Measurements from ENCODE around the gene TIMM21. TPM values are rescaled to one million over a fixed set of nuclear protein-coding genes. Genes with fewer than 3 reads are reported as not detected.

The TIMM21 gene
- total RNA-seq, 1 experiment from 2014 or later = 46.0 TPM

DNA sequence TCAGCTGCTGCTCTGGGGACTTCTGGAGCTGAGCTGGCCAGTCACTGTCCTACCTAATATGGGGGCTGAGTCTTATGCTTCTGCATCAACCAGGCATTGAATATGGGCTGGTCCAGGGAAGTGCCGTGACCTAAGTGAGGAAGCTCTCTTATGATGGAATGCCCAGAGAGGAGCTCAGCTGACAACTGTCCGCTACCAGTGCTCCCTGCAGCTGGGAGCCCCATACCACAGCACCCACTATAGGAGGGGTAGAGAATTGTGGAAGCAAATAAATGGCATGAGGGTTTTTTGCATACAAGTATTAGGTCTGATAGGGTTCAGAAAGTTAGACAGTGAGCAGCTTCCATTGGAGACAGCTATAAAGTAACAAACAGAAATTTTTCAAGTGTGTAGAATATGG is 4.5 kb downstream of the TIMM21 start:
- peak overlapping the region in 1 of 3 experiments; percentile 34; a peak in 1 of 7 replicates for H3K27ac Mint-ChIP-seq
- H3K79me2 ChIP-seq (ENCODE audit: insufficient read depth, low read length) = peaks cover 17% of the 10 kb centered on the region
- DNase-seq = no peak

More for the DNA sequence above, 4.5 kb downstream of the TIMM21 start:
- Histone ChIP-seq H3K23ac (ENCODE audit: insufficient read length, low read depth, low read length) (no peak overlapping the region), H3K9ac (ENCODE audit: extremely low read depth, insufficient read length, low read length) (no peak overlapping the region), H3K9me3 (ENCODE audit: control insufficient read depth, low read depth, low read length) (no peaks in the 10 kb centered on the region), H3K4me1 (ENCODE audit: insufficient read depth, low read length) (no peaks in the 10 kb centered on the region), H3K14ac (ENCODE audit: insufficient read depth, low read length) (no peak overlapping the region), H2BK120ac (ENCODE audit: low read depth, low read length, poor library complexity, severe bottlenecking) (no peak overlapping the region), H2BK5ac (ENCODE audit: insufficient read length, low read length) (no peak overlapping the region), H4K20me1 (ENCODE audit: control insufficient read depth, insufficient read depth, insufficient read length) (no peaks in the 10 kb centered on the region), H3K27ac (ENCODE audit: insufficient read length, low read depth, low read length) (no peak overlapping the region), H3K79me1 (ENCODE audit: insufficient read depth, low read depth, low read length, poor library complexity, severe bottlenecking) (peaks cover 3% of the 10 kb centered on the region), H2BK20ac (ENCODE audit: low read depth, low read length, poor library complexity, severe bottlenecking) (no peak overlapping the region), H2BK15ac (ENCODE audit: low read depth, low read length) (no peak overlapping the region), H3K56ac (ENCODE audit: insufficient read length, low read depth, low read length) (no peak overlapping the region), H3K27me3 (ENCODE audit: insufficient read depth, low read length) (no peaks in the 10 kb centered on the region), H3K18ac (ENCODE audit: insufficient read length, low read depth, low read length) (no peak overlapping the region), H2AFZ (ENCODE audit: low read length) (no peak overlapping the region), H3T11ph (ENCODE audit: low read length) (no peak overlapping the region), H4K8ac (replicated peaks; ENCODE audit: insufficient read length, low read depth, low read length) (no peak overlapping the region), H2AK5ac (ENCODE audit: insufficient read length, low read length) (no peak overlapping the region), H2BK12ac (ENCODE audit: insufficient read length, low read depth, low read length) (no peak overlapping the region), H3K23me2 (ENCODE audit: insufficient read length, low read depth, low read length, poor library complexity, severe bottlenecking) (peaks cover 6% of the 10 kb centered on the region), H4K5ac (ENCODE audit: insufficient read length, low read depth, low read length) (no peak overlapping the region), H4K91ac (ENCODE audit: insufficient read length, low read depth, low read length) (no peak overlapping the region), H3K4ac (ENCODE audit: low read depth, low read length) (no peak overlapping the region), H3K4me2 (ENCODE audit: insufficient read depth, insufficient read length, low read length) (no peak overlapping the region)
- Mint-ChIP-seq H3K36me3 (ENCODE audit: insufficient read depth in 1 of 3, low read depth in 3 of 3) (peaks cover 10 to 42% (median 30%) of the 10 kb centered on the region in 3 experiments), H3K9me3 (no peaks in the 10 kb centered on the region; a peak in 1 of 5 replicates), H3K4me3 (no peak overlapping the region), H3K4me1 (peaks cover 12 to 17% of the 10 kb centered on the region in 2 experiments), H3K27me3 (ENCODE audit: low read depth) (no peaks in the 10 kb centered on the region)
- TF ChIP-seq, protein P1, sequence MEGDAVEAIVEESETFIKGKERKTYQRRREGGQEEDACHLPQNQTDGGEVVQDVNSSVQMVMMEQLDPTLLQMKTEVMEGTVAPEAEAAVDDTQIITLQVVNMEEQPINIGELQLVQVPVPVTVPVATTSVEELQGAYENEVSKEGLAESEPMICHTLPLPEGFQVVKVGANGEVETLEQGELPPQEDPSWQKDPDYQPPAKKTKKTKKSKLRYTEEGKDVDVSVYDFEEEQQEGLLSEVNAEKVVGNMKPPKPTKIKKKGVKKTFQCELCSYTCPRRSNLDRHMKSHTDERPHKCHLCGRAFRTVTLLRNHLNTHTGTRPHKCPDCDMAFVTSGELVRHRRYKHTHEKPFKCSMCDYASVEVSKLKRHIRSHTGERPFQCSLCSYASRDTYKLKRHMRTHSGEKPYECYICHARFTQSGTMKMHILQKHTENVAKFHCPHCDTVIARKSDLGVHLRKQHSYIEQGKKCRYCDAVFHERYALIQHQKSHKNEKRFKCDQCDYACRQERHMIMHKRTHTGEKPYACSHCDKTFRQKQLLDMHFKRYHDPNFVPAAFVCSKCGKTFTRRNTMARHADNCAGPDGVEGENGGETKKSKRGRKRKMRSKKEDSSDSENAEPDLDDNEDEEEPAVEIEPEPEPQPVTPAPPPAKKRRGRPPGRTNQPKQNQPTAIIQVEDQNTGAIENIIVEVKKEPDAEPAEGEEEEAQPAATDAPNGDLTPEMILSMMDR (conservative IDR thresholded peaks at IDR 0.05) = peak; percentile 44; the same call in 2 of the 3 replicates
- no CpG with 5 or more reads among the region's 2 CpGs for WGBS (ENCODE audit: extremely low coverage, insufficient read length, low lambda C conversion rate)
